Activated CD8-positive, alpha-beta T cell treated with anti-CD3 and anti-CD28 coated beads for 36 hours (primary cell): ENCODE data around the gene TMEM108. TPM values are rescaled to one million over a fixed set of nuclear protein-coding genes. Genes with fewer than 3 reads are reported as not detected.
A peak's percentile ranks its signal among the peaks of the same experiment; 100 is the strongest.

Experiments
- ATAC-seq: fragments of 200-7000 bp; cut with Tn5 transposase; one replicate; pipeline ENCODE4 v1.10.0; 2021; ENCODE audit warnings: mild to moderate bottlenecking, moderate library complexity
- CTCF ChIA-PET: fragments of 350-600 bp; sonication (Branson Sonifier 250); formaldehyde crosslinking; loops from one replicate; lab custom pipeline; 2021; ENCODE audit warnings: antibody characterized with exemption; lab: Charles Lee
- POLR2A ChIA-PET: fragments of 350-600 bp; sonication (Branson Sonifier 250); formaldehyde crosslinking; loops from one replicate; lab custom pipeline; 2021; ENCODE audit warnings: antibody characterized with exemption; lab: Charles Lee
- DNase-seq: peaks from one replicate; pipeline ENCODE4 v3.0.0-alpha.2; 2020
- H3K27ac Mint-ChIP-seq: one replicate; pipeline ENCODE4 v1.8.0; 2021; ENCODE audit warnings: mild to moderate bottlenecking, mixed read lengths
- H3K27me3 Mint-ChIP-seq: one replicate; pipeline ENCODE4 v1.8.0; 2021; ENCODE audit warnings: mixed read lengths
- H3K36me3 Mint-ChIP-seq: one replicate; pipeline ENCODE4 v1.8.0; 2021; ENCODE audit warnings: low read depth, mixed read lengths
- H3K4me1 Mint-ChIP-seq: one replicate; pipeline ENCODE4 v1.8.0; 2021; ENCODE audit warnings: low read depth, mixed read lengths
- H3K4me3 Mint-ChIP-seq: one replicate; pipeline ENCODE4 v1.8.0; 2021; ENCODE audit warnings: mild to moderate bottlenecking, moderate library complexity, mixed read lengths
- H3K9me3 Mint-ChIP-seq: one replicate; pipeline ENCODE4 v1.8.0; 2021; ENCODE audit warnings: mixed read lengths
- intact Hi-C: fragments of 100-400 bp; cut with micrococcal nuclease; formaldehyde crosslinking; loops from one replicate; pipeline ENCODE4 v1.10.0; 2022
- total RNA-seq, 2 experiments: library from RNA; stranded (reverse); gene quantifications; one replicate each; pipeline ENCODE4 v1.2.3, GENCODE V29; 2021
- TF ChIP-seq, protein P1 (sequence below): fragments of 200-600 bp; IDR thresholded peaks from one replicate; pipeline ENCODE4 v1.8.0; 2022; ENCODE audit warnings: antibody characterized with exemption, mild to moderate bottlenecking

TMEM108 gene
- total RNA-seq, 2 experiments from 2014 or later = not detected

DNA sequence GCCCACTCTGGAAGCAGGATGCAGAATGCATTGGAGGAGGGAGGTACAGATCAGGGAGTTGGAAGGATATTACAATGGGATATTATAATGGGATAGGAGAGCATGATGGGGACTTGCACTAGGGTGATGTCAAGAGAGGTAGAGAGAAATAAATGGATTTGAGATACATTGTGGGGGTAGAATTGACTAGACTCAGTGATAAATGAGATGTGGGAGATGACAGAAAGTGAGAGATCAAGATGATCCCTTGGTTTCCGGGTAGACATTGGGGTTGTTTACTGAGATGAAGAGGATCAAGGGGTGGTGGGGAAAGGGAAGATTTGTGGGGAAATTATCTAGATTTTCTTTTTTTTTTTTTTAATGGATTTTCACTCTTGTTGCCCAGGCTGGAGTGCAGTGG is 404.3 kb downstream of the TMEM108 start:
- ATAC-seq (peak; percentile 29), DNase-seq (no peak)
- H3K27ac Mint-ChIP-seq = peak overlapping the region; percentile 80
- ChIA-PET POLR2A (interaction anchor here (0.6 to 1.3 kb wide), 2 partner anchors 59 to 133 kb away, joined by 3 read pairs; no protein-coding TSS in a partner anchor), CTCF (interaction anchor here (1.6 kb wide), 2 partner anchors 18 to 136 kb away, joined by 4 to 6 read pairs; no protein-coding TSS in a partner anchor)
- peaks cover 4% of the 10 kb centered on the region for H3K36me3 Mint-ChIP-seq
- intact Hi-C loops = loop anchor here (5.0 kb wide), 1 partner anchor 135 kb away; no protein-coding TSS in a partner anchor
- peaks cover 5% of the 10 kb centered on the region for H3K9me3 Mint-ChIP-seq
- H3K27me3 Mint-ChIP-seq = no peaks in the 10 kb centered on the region
- peaks cover 28% of the 10 kb centered on the region for H3K4me1 Mint-ChIP-seq
- peak overlapping the region; percentile 69 for H3K4me3 Mint-ChIP-seq
- TF ChIP-seq, protein P1, sequence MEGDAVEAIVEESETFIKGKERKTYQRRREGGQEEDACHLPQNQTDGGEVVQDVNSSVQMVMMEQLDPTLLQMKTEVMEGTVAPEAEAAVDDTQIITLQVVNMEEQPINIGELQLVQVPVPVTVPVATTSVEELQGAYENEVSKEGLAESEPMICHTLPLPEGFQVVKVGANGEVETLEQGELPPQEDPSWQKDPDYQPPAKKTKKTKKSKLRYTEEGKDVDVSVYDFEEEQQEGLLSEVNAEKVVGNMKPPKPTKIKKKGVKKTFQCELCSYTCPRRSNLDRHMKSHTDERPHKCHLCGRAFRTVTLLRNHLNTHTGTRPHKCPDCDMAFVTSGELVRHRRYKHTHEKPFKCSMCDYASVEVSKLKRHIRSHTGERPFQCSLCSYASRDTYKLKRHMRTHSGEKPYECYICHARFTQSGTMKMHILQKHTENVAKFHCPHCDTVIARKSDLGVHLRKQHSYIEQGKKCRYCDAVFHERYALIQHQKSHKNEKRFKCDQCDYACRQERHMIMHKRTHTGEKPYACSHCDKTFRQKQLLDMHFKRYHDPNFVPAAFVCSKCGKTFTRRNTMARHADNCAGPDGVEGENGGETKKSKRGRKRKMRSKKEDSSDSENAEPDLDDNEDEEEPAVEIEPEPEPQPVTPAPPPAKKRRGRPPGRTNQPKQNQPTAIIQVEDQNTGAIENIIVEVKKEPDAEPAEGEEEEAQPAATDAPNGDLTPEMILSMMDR = no peak

- Mint-ChIP-seq H3K4me3 (no peak overlapping the region), H3K36me3 (peaks cover 4% of the 10 kb centered on the region), H3K27me3 (no peaks in the 10 kb centered on the region), H3K4me1 (peaks cover 36% of the 10 kb centered on the region), H3K27ac (peak overlapping the region; percentile 44), H3K9me3 (peaks cover 5% of the 10 kb centered on the region)
- CTCF ChIA-PET = interaction anchor here (0.9 to 1.6 kb wide), 3 partner anchors 20 to 144 kb away, joined by 3 to 6 read pairs (median 4); no protein-coding TSS in a partner anchor
- POLR2A ChIA-PET = interaction anchor here (0.6 to 1.3 kb wide), 2 partner anchors 131 to 444 kb away, joined by 3 read pairs; no protein-coding TSS in a partner anchor
- TF ChIP-seq, protein P1 = peak; percentile 21
- ATAC-seq (peak; percentile 25), DNase-seq (no peak)
- intact Hi-C loops = loop anchor here (5.0 kb wide), 1 partner anchor 133 kb away; no protein-coding TSS in a partner anchor
These were observed 405.6 kb downstream of the TMEM108 start for GRCh38 chr3:133443649-133444422.

DNA sequence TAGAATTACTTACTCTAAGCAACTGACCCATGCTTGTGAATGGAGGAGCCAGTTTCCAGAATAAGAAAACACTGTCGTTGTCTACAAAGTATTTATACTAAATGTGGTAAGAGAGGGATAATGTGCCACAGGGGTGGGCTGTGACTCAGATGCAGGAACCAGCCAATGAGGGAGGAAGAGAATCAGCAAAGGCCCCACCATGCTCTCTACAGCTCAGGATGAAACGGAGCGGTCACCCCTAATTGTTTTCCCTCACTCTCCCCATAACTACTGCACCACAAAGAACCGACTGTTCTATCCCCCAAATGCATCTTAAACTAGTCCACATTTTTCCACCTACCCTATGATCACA is 406.2 kb downstream of the TMEM108 start:
- Mint-ChIP-seq H3K4me3 (no peak overlapping the region), H3K27me3 (no peaks in the 10 kb centered on the region), H3K4me1 (peaks cover 41% of the 10 kb centered on the region), H3K9me3 (peaks cover 4% of the 10 kb centered on the region), H3K27ac (no peak overlapping the region), H3K36me3 (peaks cover 4% of the 10 kb centered on the region)
- ATAC-seq = no peak
- TF ChIP-seq, protein P1 = no peak
- ChIA-PET CTCF (interaction anchor here (1.6 kb wide), 1 partner anchor 134 kb away, joined by 4 read pairs; no protein-coding TSS in a partner anchor), POLR2A (no interaction called here)
- no peak for DNase-seq
- intact Hi-C loops = loop anchor here (5.0 kb wide), 1 partner anchor 133 kb away; no protein-coding TSS in a partner anchor

- ChIA-PET POLR2A (interaction anchor here (1.1 kb wide), 1 partner anchor 12 kb away, joined by 5 read pairs; no protein-coding TSS in a partner anchor), CTCF (interaction anchor here (1.0 to 1.7 kb wide), 2 partner anchors 9 to 128 kb away, joined by 3 read pairs; partner anchors contain the start of gene CDV3)
- Mint-ChIP-seq H3K9me3 (no peaks in the 10 kb centered on the region), H3K4me3 (no peak overlapping the region), H3K4me1 (peaks cover 44% of the 10 kb centered on the region), H3K27ac (no peak overlapping the region), H3K27me3 (no peaks in the 10 kb centered on the region), H3K36me3 (no peaks in the 10 kb centered on the region)
- DNase-seq (no peak), ATAC-seq (no peak)
- intact Hi-C loops = loop anchor here (5.0 kb wide), 1 partner anchor 47 kb away; no protein-coding TSS in a partner anchor
- TF ChIP-seq, protein P1 = no peak
These were observed 406.9 kb downstream of the TMEM108 start for GRCh38 chr3:133445108-133445507.
